ENCODE data around the gene TCF3.

TCF3 gene

DNA sequence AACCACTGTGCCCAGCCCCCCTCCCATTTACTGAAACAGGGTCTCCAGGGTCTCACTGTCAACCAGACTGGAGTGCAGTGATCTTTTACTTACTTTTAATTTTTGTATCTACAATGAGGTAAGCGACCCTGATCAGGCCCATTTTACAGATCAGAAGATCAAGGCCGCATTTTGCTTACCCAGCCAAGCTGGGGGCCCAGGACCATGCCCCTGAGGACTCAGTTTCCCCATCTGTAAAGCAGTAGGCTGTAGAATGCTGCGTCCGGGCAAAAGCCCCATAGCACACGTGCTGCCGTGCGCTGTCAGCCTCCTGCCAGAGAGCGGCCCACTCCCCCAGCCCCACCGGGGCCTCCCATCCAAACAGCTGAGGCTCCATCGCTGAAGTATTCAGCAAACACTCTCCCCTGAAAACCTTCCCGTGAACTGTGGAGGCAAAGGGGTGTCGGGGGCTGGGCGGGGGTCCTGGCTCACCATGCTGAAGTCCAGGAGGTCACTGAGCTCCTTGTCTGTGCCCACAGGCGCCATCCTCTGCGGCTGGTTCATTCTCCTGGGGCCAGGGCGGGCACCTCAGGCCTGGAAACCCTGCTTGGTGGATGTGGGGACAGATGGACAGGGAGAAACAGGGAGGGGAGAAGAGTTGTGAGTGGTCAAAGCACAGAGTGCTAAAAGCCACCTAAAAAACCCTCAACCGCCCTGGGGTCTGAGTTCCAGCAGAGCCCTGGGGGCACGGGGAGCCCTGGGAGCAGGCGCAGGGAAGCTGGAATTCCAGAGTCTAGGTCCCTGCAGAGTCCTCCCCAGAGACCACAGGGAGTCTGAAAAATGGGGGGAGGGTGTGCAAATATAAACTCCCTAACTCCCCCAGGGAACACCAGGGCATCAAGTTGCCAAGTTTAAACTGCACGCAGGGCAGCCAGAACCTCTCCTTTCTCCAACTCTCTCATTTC is 2.4 kb downstream of the TCF3 start:
- no peak for DNase-seq (ENCODE audit: low read depth)
- peak overlapping the region; percentile 92 for H3K4me3 ChIP-seq (ENCODE audit: low read depth, low read length)
- TF ChIP-seq, protein P1, sequence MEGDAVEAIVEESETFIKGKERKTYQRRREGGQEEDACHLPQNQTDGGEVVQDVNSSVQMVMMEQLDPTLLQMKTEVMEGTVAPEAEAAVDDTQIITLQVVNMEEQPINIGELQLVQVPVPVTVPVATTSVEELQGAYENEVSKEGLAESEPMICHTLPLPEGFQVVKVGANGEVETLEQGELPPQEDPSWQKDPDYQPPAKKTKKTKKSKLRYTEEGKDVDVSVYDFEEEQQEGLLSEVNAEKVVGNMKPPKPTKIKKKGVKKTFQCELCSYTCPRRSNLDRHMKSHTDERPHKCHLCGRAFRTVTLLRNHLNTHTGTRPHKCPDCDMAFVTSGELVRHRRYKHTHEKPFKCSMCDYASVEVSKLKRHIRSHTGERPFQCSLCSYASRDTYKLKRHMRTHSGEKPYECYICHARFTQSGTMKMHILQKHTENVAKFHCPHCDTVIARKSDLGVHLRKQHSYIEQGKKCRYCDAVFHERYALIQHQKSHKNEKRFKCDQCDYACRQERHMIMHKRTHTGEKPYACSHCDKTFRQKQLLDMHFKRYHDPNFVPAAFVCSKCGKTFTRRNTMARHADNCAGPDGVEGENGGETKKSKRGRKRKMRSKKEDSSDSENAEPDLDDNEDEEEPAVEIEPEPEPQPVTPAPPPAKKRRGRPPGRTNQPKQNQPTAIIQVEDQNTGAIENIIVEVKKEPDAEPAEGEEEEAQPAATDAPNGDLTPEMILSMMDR (IDR thresholded peaks at IDR 0.05; ENCODE audit: low read depth, low read length, missing control alignments): peak; percentile 1

DNA sequence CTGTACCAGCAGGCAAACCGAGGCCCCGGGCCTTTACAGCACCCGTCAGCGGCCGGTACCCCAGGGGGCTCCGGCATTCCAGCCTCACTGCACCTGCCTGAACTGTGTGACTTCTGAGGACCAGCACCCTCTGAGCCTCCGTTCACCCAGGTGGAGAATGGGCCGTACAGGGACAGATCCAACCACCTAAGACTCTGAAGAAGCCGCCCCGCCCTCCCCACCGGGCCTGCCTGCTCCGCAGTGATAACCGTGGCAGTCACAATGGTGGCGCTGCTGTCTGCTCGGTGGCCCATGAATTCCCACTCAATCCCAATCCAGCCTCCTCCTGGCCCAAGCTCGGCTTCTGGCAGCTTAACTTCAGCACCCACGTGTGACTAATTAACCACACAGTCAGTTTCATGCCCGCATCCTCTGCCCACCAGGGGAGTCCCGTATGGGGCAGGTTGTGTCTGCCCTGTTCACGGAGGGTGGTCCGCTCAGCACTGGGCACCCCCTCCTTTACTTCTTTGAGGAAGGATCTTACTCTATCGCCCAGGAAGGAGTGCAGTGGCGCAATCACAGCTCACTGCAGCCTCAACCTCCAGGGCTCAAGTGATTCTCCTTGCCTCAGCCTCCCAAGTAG is 3.4 kb downstream of the TCF3 start:
- TF ChIP-seq, protein P1 (IDR thresholded peaks at IDR 0.05; ENCODE audit: low read depth, low read length, missing control alignments): peak; percentile 23
- DNase-seq (ENCODE audit: low read depth): no peak
- peak overlapping the region; percentile 92 for H3K4me3 ChIP-seq (ENCODE audit: low read depth, low read length)

DNA sequence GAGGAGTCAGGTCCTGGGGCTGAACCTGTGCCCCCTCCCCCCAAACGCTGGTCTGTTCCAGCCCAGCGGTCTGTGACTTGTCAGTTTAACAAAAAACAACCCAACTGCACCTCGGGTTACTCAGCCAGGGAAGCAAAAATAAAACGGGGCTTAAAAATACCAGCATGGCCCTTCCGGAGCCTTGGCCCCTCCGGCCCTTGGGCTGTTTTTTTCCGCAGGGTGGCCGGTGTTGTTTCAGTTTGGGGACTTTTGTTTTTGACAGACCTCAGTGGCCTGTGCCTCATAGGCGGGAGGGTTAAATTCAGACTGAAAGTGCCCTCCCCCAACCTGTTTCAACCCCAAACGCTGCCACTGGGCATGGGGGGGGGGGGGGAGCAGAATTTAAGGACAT is 4.0 kb downstream of the TCF3 start:
- TF ChIP-seq, protein P1 (IDR thresholded peaks at IDR 0.05; ENCODE audit: low read depth, low read length, missing control alignments): no peak
- H3K4me3 ChIP-seq (ENCODE audit: low read depth, low read length): peak overlapping the region; percentile 92
- peak; percentile 82 for DNase-seq (ENCODE audit: low read depth)

DNA sequence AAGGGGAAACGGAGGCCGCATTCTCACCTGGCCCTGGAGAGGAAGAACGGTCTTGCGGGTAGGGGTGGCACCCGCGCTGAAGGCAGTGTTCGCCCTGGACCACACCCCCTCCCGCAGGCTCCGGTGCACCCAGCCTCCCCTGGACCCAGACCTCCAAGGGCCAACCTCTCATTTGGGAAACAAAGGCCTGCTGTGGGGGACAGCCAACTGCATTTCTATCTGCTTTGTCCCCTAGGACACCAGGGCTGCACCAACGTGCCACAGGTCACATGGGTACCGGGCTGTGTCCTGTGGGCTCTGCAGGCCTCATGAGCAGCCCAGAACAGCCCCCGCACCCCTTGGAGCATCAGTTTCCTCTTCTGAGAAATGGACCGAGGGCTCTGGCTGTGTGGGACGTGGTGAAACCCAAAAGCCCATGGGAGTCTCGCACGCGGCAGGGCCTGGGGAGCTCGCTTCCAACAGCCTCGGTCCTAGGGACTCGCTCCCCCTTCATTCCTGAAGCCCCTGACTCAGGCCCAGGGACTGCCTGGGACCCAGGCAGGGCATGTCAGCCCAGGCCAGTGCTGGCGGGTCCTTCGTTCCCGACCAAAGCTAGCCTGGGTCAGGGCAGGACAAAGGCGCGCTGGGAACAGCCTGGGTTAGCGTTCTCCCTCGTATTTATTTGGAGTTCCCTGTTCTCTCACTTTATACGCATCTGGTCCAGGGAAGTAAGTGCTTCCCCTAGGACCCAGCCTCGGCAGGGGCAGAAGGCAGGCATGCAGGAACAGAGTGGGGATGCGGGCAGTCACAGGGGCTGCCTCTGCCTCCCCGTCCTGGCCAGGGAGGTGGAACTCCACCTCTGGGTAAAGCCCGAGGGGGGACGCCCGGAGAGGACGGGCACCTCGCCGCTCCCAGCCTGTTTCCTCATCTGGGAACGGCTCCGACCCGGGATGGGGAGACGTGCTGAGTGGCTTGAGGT is 4.6 kb downstream of the TCF3 start:
- TF ChIP-seq, protein P1 (IDR thresholded peaks at IDR 0.05; ENCODE audit: low read depth, low read length, missing control alignments): no peak
- peak overlapping the region; percentile 92 for H3K4me3 ChIP-seq (ENCODE audit: low read depth, low read length)
- no peak for DNase-seq (ENCODE audit: low read depth)

DNA sequence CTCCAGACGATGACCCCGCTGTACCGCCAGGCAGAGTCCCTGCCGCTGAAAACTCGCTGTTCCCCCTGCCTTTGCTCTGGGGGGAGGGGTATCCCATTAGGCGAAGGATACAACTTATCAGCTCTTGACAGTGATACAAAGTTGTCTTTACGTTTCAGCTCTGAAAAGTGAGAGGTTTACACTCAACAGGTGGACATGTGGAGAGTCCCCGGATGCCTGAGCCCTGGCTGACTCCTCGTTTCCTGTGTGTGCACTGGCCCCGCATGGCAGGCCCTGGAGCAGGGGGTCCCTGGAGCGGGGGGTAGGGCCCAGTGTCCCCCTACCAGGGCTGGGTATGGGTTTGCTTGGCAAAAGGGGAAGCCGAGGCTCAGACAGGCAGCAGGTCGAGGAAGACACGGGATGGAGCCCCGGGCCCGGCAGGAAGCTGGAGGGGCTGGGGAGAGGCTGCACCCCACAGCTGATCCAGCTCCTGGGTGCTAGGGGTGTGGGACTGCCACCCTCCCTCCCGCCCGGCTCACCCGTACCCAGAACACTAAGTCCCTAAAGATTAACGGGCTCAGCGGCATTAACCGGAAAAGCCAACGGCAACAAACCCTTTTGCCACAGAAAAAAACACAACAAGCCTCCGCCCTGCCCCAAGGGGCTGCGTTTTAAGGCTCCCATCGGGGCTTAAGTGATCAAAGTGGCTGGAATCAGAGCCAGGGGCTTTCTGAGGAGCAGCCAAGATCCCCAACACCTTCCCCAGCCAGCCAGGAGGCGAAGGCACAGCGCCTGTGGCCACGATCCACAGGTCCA is 5.6 kb downstream of the TCF3 start:
- TF ChIP-seq, protein P1 (IDR thresholded peaks at IDR 0.05; ENCODE audit: low read depth, low read length, missing control alignments): no peak
- H3K4me3 ChIP-seq (ENCODE audit: low read depth, low read length): peak overlapping the region; percentile 92
- DNase-seq (ENCODE audit: low read depth): no peak

DNA sequence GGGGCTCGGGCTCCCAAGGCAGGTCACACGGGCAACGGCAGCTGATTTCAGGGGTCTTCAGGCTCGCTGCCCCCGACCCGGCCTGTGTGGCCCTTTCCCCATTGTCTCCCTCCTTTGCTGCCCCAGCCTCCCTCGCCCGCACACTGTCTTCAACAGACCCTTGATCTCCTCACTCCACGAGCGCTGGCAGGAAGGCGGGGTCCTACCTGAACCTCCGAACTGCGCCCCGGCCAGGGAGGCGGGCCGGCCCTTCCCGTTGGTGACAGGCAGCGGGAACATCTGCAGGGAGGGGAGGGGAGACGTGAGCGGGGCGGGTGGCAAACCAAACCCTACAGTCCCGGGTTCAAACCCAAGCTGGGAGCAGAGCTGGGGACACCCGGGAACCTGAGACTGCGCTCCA is 6.3 kb downstream of the TCF3 start:
- TF ChIP-seq, protein P1 (IDR thresholded peaks at IDR 0.05; ENCODE audit: low read depth, low read length, missing control alignments): no peak
- no peak for DNase-seq (ENCODE audit: low read depth)
- no peak overlapping the region for H3K4me3 ChIP-seq (ENCODE audit: low read depth, low read length)

All from GM12864 (cell line).